BJ (cell line): ENCODE results near the gene CFL1. TPM values are rescaled to one million over a fixed set of nuclear protein-coding genes. Genes with fewer than 3 reads are reported as not detected.
A peak's percentile ranks its signal among the peaks of the same experiment; 100 is the strongest.

Experiments
- CTCF ChIA-PET: fragments of 350-600 bp; formaldehyde crosslinking; extraction: SDS; loops from one replicate; lab custom pipeline; 2021; ENCODE audit warnings: antibody characterized with exemption, inconsistent platforms; lab: Yijun Ruan, JAX
- POLR2A ChIA-PET: fragments of 300-600 bp; sonication (Branson Sonifier 250); formaldehyde crosslinking; extraction: SDS; loops from one replicate; lab custom pipeline; 2021; ENCODE audit warnings: antibody characterized with exemption; lab: Charles Lee
- DNase-seq: peaks from one replicate; pipeline ENCODE4 v3.0.0-alpha.2; 2011; ENCODE audit warnings: low read depth
- H3K27me3 ChIP-seq: 2 replicates; pipeline ENCODE4 v1.6.0; 2011; ENCODE audit warnings: low read length; ENCODE audit not compliant: control insufficient read depth, insufficient read depth
- H3K36me3 ChIP-seq: 2 replicates; pipeline ENCODE4 v1.5.1; 2011; ENCODE audit warnings: low read length; ENCODE audit not compliant: control insufficient read depth, insufficient read depth
- H3K4me3 ChIP-seq: 2 replicates; pipeline ENCODE4 v1.5.1; 2011; ENCODE audit warnings: low read depth, mild to moderate bottlenecking, control low read depth, low read length
- polyA plus RNA-seq: library from polyadenylated mRNA; depleted of rRNA; stranded (reverse); fragments of >200 nt; gene quantifications from 2 replicates; pipeline ENCODE4 v1.2.3, GENCODE V29; 2011
- TF ChIP-seq, protein P1 (sequence below): IDR thresholded peaks from 2 replicates; pipeline ENCODE4 v1.5.1; 2011; ENCODE audit warnings: low read depth, mild to moderate bottlenecking, control low read depth, inconsistent platforms, low read length, moderate library complexity; ENCODE audit not compliant: insufficient read depth

Gene CFL1
- polyA plus RNA-seq, 1 experiment: 2,736 TPM

DNA sequence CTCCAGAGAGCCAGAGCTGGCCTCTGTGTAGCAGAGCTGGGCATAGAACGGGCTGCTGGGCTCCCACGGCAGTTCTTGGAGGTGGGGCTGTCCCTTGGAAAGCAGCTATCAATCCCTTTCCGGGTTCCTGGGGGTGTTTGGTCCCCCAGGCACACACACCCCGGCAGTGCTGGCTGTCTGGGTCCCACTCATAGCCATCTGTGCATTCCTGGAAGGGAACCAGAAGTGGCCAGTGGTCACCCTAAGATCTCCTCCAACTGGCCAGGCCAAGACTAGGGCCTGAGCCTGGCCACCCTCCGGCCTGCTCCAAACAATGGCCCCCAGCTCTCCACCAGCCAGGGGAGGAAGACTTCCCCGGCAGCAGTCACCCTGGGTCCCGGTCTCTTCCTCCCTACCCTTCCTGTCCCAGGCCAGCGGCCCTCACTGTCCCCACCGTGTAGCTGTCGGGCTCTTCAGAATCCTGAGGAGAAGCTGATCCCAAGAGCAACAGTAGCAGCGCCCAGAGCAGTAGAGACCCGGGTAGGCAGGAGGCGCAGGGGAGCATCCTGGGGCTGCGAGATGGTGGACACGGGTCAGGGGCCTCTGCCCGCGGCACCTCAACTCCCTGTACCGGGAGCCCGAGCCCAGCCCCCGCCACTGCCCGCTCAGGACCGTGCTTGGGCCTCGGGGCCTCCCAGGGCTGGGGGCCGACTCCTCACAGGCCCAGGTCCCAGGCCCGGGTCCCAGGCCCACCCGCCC is 14.0 kb upstream of the CFL1 start:
- TF ChIP-seq, protein P1, sequence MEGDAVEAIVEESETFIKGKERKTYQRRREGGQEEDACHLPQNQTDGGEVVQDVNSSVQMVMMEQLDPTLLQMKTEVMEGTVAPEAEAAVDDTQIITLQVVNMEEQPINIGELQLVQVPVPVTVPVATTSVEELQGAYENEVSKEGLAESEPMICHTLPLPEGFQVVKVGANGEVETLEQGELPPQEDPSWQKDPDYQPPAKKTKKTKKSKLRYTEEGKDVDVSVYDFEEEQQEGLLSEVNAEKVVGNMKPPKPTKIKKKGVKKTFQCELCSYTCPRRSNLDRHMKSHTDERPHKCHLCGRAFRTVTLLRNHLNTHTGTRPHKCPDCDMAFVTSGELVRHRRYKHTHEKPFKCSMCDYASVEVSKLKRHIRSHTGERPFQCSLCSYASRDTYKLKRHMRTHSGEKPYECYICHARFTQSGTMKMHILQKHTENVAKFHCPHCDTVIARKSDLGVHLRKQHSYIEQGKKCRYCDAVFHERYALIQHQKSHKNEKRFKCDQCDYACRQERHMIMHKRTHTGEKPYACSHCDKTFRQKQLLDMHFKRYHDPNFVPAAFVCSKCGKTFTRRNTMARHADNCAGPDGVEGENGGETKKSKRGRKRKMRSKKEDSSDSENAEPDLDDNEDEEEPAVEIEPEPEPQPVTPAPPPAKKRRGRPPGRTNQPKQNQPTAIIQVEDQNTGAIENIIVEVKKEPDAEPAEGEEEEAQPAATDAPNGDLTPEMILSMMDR: peak; percentile 45; the same call in 1 of the 2 replicates
- CTCF ChIA-PET: interaction anchor here (0.8 to 6.9 kb wide), 10 partner anchors 11 to 150 kb away, joined by 3 to 70 read pairs (median 4); partner anchors contain the start of genes BANF1, CFL1, FIBP and MUS81
- POLR2A ChIA-PET: interaction anchor here (0.6 to 1.4 kb wide), 4 partner anchors 12 to 16 kb away, joined by 6 to 12 read pairs (median 6); partner anchors contain the start of genes CFL1, FIBP and MUS81
- H3K4me3 ChIP-seq: peak overlapping the region; percentile 57
- H3K36me3 ChIP-seq: peaks cover 24% of the 10 kb centered on the region
- no peaks in the 10 kb centered on the region for H3K27me3 ChIP-seq
- no peak for DNase-seq

DNA sequence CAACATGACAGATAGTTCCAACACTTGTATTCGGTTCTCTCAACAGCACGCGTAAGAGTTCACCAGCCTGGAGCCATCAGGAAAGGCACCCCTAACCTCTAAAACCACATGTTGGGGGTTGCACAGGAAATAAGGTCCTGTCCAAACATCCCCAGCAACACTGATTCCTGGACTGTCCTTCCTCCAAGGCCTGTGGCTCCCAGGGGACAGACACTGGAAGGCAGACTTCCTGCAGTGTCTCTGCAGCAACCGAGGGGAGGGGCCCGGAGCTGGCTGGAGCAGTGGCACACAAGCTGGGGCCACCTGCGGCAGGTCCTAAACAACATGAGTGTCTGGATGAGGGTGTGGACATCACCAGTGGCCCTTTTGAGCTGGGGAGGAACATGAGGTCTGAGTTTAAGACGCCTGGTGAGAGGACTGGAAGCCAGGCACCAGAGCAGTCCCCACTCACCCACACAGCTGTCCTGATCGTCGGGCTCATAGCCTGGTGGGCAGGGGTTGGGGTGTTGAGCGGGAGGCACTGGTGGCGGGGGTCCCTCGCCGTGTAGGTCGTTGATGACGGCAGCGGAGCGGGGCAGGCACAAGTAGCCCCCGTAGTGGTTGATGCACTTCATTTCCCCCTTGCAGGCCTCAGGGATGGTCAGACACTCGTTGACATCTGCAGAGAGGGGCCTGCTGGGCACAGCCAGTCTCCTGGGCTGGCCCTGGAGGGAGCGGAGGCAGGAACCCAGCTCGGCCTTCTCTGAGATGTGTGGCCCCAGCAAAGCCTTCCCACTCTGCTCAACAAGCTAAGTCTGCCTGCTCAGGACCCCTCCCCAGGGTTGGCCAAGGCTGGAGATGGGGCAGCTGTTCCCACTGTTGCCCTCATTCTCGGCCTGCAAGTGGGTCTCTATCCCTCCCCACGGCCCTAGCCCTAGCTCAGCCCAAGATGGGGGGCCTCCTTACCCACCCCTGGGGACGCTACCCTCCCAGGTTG is 13.0 kb upstream of the CFL1 start:
- H3K27me3 ChIP-seq: no peaks in the 10 kb centered on the region
- peaks cover 30% of the 10 kb centered on the region for H3K36me3 ChIP-seq
- POLR2A ChIA-PET: interaction anchor here (0.6 to 1.4 kb wide), 4 partner anchors 10 to 17 kb away, joined by 3 to 7 read pairs (median 6); partner anchors contain the start of genes CFL1, FIBP and MUS81
- H3K4me3 ChIP-seq: peak overlapping the region; percentile 57
- DNase-seq: no peak
- CTCF ChIA-PET: interaction anchor here (0.7 to 6.9 kb wide), 8 partner anchors 10 to 159 kb away, joined by 3 to 70 read pairs (median 4); partner anchors contain the start of genes FIBP, KAT5 and MUS81
- TF ChIP-seq, protein P1: no peak

DNA sequence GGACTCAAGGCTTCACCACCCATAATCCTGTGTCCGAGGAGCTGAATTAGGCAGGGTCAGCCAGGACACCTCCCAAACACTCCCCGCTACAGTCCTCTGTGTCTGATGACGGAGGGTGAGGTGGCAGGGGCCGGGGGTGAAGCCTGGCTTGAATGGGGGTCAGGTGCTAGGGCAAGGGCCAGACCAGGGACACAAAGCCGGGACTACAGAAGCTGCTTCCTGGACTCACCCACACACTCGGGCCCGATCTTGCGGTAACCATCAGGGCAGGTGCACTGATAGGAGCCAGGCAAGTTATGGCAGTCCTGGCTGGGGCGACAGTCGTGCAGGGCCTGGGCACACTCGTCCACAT is 12.3 kb upstream of the CFL1 start:
- Histone ChIP-seq H3K4me3 (no peak overlapping the region), H3K27me3 (no peaks in the 10 kb centered on the region), H3K36me3 (peaks cover 33% of the 10 kb centered on the region)
- POLR2A ChIA-PET: no interaction called here
- CTCF ChIA-PET: interaction anchor here (1.8 to 6.9 kb wide), 3 partner anchors 10 to 152 kb away, joined by 5 to 70 read pairs (median 68); partner anchors contain the start of gene MUS81
- no peak for DNase-seq
- TF ChIP-seq, protein P1: no peak

DNA sequence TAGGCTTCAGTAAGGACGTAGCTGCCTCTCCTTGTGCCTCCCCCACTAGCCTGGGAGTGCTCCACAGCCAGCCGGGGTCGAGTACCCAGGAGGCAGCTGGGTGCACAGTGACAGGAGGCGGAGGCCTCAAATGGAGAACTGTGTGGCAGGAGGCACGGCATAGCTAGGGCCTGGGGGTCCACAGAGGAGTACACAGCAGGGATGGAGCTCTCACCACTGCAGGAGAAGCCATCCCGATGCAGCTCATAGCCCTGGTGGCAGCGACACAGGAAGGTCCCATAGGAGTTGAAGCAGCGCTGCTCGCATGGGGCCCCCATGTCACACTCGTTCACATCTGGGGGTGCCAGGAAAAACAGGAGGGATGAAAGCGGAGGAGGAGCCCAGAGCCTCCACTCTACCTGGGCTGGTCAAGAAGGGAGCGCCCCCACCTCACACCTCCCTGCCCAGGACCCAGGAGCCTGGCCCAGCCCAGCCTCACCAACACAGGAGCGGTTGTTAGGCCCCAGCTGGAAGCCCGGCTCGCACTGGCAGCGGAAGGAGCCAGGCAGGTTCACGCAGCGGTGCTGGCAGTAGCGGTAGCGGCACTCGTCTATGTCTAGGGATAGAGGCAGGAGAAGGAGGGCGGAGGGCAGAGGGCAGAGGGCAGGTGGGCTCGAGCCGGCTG is 11.8 kb upstream of the CFL1 start:
- no peak overlapping the region for H3K4me3 ChIP-seq
- ChIA-PET POLR2A (no interaction called here), CTCF (interaction anchor here (6.5 to 6.9 kb wide), 2 partner anchors 9 to 14 kb away, joined by 68 to 70 read pairs; partner anchors contain the start of gene MUS81)
- TF ChIP-seq, protein P1: no peak
- peaks cover 36% of the 10 kb centered on the region for H3K36me3 ChIP-seq
- no peak for DNase-seq
- no peaks in the 10 kb centered on the region for H3K27me3 ChIP-seq
